GM10266 (cell line): ENCODE data around the gene TINCR.
"Not testable (repeated sequence)": the region's sequence is repeated elsewhere in the genome, so short reads cannot be mapped to it uniquely, and the experiment has no call there.

Experiments
- DNase-seq: peaks from one replicate; pipeline ENCODE4 v3.0.0; 2012; ENCODE audit errors: extremely low spot score
- TF ChIP-seq, protein P1 (sequence below): IDR thresholded peaks from 2 replicates; pipeline ENCODE4 v1.5.1; 2012; ENCODE audit warnings: mild to moderate bottlenecking, low read depth; ENCODE audit not compliant: control insufficient read depth, insufficient read depth; ENCODE audit errors: missing control alignments

The TINCR gene

DNA sequence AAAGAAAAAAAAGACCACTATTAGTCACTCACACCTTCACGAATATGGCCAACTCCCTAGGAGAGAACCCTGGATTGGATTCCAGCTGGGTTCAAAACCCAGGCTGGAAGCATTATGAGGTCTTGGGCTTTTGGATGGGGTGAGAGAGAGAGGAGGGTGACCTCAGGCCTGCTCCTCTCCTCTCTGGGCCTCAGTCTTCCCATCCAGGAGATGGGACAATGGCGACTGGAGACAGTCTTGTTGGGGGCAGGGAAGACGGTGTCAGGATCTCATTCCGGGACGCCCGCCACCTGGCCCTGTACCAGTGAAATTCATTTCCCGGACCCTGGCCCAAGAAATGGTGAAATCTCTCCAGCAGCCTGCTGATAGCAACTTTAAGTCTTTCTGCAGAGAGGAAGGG, 26.3 kb downstream of the TINCR start:
- TF ChIP-seq, protein P1, sequence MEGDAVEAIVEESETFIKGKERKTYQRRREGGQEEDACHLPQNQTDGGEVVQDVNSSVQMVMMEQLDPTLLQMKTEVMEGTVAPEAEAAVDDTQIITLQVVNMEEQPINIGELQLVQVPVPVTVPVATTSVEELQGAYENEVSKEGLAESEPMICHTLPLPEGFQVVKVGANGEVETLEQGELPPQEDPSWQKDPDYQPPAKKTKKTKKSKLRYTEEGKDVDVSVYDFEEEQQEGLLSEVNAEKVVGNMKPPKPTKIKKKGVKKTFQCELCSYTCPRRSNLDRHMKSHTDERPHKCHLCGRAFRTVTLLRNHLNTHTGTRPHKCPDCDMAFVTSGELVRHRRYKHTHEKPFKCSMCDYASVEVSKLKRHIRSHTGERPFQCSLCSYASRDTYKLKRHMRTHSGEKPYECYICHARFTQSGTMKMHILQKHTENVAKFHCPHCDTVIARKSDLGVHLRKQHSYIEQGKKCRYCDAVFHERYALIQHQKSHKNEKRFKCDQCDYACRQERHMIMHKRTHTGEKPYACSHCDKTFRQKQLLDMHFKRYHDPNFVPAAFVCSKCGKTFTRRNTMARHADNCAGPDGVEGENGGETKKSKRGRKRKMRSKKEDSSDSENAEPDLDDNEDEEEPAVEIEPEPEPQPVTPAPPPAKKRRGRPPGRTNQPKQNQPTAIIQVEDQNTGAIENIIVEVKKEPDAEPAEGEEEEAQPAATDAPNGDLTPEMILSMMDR: no peak
- no peak for DNase-seq

DNA sequence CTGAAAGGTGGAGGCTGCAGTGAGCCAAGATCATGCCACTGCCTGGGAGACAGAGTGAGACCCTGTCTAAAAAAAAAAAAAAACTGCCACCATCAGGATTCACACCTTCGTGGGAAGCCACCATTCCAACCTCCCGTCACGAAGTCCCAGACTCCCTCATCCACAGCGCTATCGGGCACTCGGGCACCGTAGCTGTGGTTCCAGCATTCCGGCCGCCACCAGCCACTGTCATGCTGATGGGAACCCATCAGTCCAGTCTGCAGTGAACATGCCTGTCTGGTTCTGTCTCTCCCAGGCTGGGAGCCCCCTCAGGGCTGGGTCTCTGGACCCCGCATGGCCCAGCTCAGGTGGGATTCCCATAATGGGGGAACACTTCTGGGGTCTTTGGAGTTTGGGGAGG, 27.5 kb downstream of the TINCR start:
- TF ChIP-seq, protein P1: no peak
- no peak for DNase-seq

DNA sequence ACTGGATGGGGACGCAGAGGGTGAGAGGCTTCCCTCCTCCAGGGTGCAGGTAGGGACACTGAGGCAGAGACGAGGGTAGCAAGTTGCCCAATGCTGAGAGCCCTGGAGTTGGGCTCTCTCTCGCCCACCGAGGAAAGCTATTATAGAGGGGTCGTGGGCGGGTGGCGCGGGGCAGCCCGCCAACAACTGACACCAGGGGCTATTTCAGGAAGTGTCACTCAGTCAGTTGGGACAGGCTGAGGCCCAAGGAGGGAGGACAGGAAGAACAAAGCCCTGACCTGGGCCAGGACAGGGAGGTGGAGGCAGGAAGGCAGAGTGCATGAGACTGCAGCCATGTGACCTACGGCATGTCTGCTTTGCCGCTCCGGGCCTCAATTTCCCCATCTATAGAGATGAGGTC, 29.9 kb downstream of the TINCR start:
- TF ChIP-seq, protein P1: no peak
- DNase-seq: no peak

DNA sequence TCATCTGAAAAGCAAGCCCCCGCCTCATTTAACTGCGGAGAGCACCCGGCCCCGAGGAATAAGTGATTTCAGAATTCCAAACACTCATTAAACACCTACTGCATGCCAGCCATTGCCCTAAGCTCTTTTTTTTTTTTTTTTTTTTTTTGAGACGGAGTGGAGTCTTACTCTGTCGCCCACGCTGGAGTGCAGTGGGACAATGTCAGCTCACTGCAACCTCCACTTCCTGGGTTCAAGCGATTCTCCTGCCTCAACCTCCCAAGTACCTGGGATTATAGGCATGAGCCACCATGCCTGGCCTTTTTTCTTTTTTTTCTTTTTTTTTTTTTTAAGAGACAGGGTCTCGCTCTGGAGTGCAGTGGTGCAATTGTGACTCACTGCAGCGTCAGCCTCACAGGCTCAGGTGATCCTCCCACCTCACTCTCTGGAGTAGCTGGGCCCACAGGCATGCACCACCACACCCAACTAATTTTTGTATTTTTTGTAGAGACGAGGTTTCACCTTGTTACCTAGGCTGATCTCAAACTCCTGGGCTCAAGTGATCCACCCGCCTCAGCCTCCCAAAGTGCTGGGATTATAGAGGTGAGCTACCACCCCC, 30.7 kb downstream of the TINCR start:
- not testable (repeated sequence) for DNase-seq

DNA sequence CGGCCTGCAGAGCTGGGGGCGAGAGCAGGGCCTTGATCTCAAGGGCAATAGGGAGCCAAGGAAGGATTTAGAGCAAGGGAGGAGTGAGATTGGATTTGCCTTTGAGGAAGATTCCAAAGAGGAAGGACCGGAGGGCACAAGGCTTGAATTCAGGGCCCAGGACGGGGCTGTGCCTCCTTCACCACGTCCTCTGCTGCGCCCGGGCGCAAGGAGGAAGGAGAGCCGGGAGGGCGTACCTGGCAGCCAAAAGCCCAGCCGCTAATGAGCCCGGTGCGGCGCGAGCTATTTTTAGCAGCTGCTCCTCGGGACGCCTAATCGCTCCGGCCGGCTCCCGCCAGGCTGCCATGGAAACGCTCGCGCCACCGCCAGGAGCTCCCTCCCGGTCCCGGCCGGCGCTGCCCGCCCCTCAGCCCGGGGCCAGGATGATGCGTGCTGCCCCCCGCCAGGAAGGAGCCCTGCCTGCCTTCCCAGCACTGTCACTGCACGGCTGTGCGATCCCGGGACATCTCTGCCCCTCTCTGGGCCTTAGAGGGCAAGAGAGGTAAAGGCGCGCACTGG, 31.3 kb downstream of the TINCR start:
- TF ChIP-seq, protein P1: no peak
- DNase-seq: no peak

DNA sequence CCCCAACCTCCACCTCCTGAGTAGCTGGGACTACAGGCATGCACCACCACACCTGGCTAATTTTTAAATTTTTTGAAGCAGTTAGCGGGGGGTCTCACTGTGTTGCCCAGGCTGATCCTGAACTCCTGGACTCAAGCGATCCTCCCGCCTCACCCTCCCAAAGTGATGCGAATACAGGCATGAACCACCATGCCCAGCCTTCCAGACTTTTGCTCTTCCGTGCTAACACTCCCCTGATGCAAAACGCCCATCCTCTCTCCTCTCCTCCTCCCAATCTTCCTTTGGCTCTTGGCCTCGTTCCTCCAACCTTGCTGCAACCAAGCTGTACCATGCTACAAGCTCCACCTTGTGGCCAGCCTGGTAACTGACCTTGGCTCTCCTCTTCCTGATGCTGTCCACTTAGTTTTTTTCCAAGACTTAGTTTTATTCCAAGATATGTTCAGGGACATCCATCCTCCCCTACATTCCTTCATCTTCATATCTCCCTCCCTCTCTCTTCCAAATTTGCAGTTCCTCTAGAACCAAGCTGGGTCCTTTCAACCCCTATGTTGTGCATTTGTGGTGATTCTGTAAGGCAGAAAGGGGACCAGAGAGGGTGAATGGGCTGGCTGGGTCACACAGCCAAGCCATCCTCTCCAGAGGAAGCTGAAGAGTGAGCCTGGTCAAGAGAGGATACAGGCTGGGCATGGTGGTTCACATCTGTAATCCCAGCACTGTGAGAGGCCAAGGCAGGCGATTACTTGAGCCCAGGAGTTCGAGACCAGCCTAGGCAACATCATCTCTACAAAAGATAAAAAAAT, 32.8 kb downstream of the TINCR start:
- no peak for DNase-seq
- TF ChIP-seq, protein P1: peak; percentile 42

DNA sequence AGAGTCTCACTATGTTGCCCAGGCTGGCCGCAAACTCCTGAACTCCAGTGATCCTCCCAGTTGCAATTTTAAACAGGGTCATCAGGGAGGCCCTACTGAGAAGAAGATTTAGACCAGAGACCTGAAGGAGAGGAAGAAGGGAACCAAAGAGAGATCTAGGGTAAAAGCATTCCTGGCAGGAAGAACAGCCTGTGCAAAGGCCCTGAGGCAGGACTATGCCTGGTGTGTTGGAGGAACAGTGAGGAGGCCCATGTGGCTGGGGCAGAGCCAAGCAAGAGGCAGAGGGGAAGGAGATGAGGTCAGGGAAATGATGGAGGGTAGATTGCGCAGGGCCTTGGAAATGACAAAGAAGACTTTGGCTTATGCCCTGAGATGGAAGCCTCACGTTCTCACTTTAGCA, 34.5 kb downstream of the TINCR start:
- DNase-seq: no peak
- TF ChIP-seq, protein P1: no peak

DNA sequence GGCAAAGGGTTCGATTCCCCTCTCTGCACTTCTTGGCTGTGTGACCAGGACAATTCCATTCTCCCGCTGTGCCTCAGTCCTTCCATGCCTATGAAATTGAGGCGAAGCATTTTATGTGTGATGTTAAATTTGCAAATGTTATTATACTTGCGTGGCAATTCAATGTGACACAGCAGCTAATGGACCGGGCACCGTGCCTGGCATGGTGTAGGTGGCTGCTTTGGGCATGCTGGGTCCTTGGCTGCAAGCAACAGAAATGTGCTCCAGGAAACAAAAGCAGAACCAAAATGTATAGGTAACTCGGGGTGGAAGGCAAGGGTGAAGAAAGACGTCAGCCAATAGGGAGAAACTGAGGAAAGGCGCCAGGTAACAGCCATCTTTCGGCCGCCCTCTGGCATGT, 37.1 kb downstream of the TINCR start:
- TF ChIP-seq, protein P1: no peak

More for the DNA sequence above, 37.1 kb downstream of the TINCR start:
- DNase-seq: no peak
